PFSK-1 (cell line): ENCODE data around the gene CDK6.

Source experiments
- POLR2AphosphoS5 ChIP-seq: IDR thresholded peaks from 2 replicates; pipeline ENCODE4 v1.6.1; 2012; ENCODE audit warnings: low read depth, mild to moderate bottlenecking, control low read depth, low read length, moderate library complexity
- REST ChIP-seq, 2 experiments: IDR thresholded peaks; 2 replicates each; pipeline versions ENCODE4 v1.6.1 to v1.8.0; 2011 to 2012; ENCODE audit warnings: low read depth in 2 of 2, low read length in 2 of 2, control low read depth in 1 of 2, inconsistent platforms in 1 of 2, mild to moderate bottlenecking in 1 of 2, moderate library complexity in 1 of 2; ENCODE audit not compliant: insufficient read depth in 1 of 2
- SIN3A ChIP-seq: IDR thresholded peaks from 2 replicates; pipeline ENCODE4 v1.6.1; 2012; ENCODE audit warnings: mild to moderate bottlenecking, low read length, moderate library complexity, borderline replicate concordance; ENCODE audit not compliant: insufficient read depth
- TAF1 ChIP-seq: IDR thresholded peaks from 2 replicates; pipeline ENCODE4 v1.6.1; 2012; ENCODE audit warnings: low read length, control low read depth, borderline replicate concordance; ENCODE audit not compliant: insufficient read depth

DNA sequence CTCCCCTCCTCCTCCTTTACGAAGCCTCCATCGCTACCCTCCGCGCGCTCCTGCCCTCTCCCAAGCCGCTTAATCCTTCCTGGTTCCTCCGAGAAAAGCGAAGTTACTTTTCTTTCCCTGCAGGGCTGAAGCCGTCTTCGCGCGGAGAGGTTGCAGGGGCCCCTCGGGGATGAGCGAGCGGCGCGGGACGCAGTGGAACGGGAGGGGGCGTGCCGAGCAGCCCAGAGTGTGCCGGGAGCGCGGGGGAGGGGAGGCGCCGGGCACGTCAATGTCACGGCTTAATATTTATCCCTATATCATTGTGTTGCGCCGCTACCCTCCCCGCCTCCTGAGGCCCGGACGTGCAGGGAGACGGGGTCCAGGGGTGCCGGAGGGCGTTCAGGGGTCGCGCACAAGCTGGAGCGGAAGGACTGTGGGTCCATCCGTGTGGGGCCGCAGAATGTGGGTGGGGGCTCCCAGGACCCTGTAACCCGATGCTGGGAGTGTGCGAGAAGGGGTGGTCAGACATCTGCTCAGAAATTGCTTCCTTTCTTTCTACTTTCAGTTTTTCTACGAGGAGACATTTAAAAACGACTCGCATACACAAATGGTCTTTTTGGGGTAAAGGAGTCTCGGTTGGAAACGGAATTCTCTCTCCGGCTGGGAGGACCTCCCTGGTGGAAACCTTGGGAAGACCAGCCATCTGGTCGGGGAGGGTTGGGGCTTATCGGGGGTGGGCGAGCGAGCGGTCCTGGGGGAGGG, 2.4 kb downstream of the CDK6 start:
- TF ChIP-seq POLR2AphosphoS5: no peak
- no peak for TF ChIP-seq TAF1
- TF ChIP-seq SIN3A: no peak
- no peak for TF ChIP-seq REST (IDR thresholded peaks at IDR 0.05; ENCODE audit: insufficient read depth in 1 of 2, low read depth in 2 of 2, low read length in 2 of 2)
